ENCODE data around the gene GRAMD2B.
"Not testable (repeated sequence)": the region's sequence is repeated elsewhere in the genome, so short reads cannot be mapped to it uniquely, and the experiment has no call there.

GRAMD2B gene

GRCh38 chr5:126513703-126514102 lies 90.5 kb downstream of the GRAMD2B start:
- no peak for DNase-seq (ENCODE audit: low read depth)

GRCh38 chr5:126514131-126514557 lies 90.9 kb downstream of the GRAMD2B start:
- no peak for DNase-seq (ENCODE audit: low read depth)

- no peak for DNase-seq (ENCODE audit: low read depth)
These were observed 91.4 kb downstream of the GRAMD2B start for GRCh38 chr5:126514558-126515141.

GRCh38 chr5:126515337-126515736 lies 92.1 kb downstream of the GRAMD2B start:
- DNase-seq (ENCODE audit: low read depth) = no peak

GRCh38 chr5:126516133-126516532 lies 92.9 kb downstream of the GRAMD2B start:
- no peak for DNase-seq (ENCODE audit: low read depth)

GRCh38 chr5:126516852-126517251 lies 93.6 kb downstream of the GRAMD2B start:
- no peak for DNase-seq (ENCODE audit: low read depth)

- not testable (repeated sequence) for DNase-seq (ENCODE audit: low read depth)
These were observed 96.0 kb downstream of the GRAMD2B start for GRCh38 chr5:126519223-126519622.

- no peak for DNase-seq (ENCODE audit: low read depth)
These were observed 96.7 kb downstream of the GRAMD2B start for GRCh38 chr5:126519637-126520592.

- no peak for DNase-seq (ENCODE audit: low read depth)
These were observed 97.4 kb downstream of the GRAMD2B start for GRCh38 chr5:126520593-126520953.

GRCh38 chr5:126521130-126521529 lies 97.9 kb downstream of the GRAMD2B start:
- DNase-seq (ENCODE audit: low read depth) = no peak

- DNase-seq (ENCODE audit: low read depth) = no peak
These were observed 100.8 kb downstream of the GRAMD2B start for GRCh38 chr5:126523818-126524510.

GRCh38 chr5:126525630-126526245 lies 102.5 kb downstream of the GRAMD2B start:
- no peak for DNase-seq (ENCODE audit: low read depth)

GRCh38 chr5:126526493-126526892 lies 103.3 kb downstream of the GRAMD2B start:
- DNase-seq (ENCODE audit: low read depth) = no peak

GRCh38 chr5:126527158-126527557 lies 103.9 kb downstream of the GRAMD2B start:
- DNase-seq (ENCODE audit: low read depth) = no peak

GRCh38 chr5:126527892-126528291 lies 104.7 kb downstream of the GRAMD2B start:
- DNase-seq (ENCODE audit: low read depth) = no peak

GRCh38 chr5:126531543-126532120 lies 108.4 kb downstream of the GRAMD2B start:
- no peak for DNase-seq (ENCODE audit: low read depth)

- DNase-seq (ENCODE audit: low read depth) = no peak
These were observed 111.3 kb downstream of the GRAMD2B start for GRCh38 chr5:126534553-126534952.

GRCh38 chr5:126535856-126536545 lies 112.8 kb downstream of the GRAMD2B start:
- DNase-seq (ENCODE audit: low read depth) = no peak

- DNase-seq (ENCODE audit: low read depth) = no peak
These were observed 113.7 kb downstream of the GRAMD2B start for GRCh38 chr5:126536874-126537273.

GRCh38 chr5:126538579-126538978 lies 115.4 kb downstream of the GRAMD2B start:
- no peak for DNase-seq (ENCODE audit: low read depth)

GRCh38 chr5:126540631-126541030 lies 117.4 kb downstream of the GRAMD2B start:
- DNase-seq (ENCODE audit: low read depth) = no peak

Data from stimulated activated CD4-positive, alpha-beta T cell treated with anti-CD3 and anti-CD28 coated beads, Interleukin-2, amount 100 ng/mL, for 4 hours (primary cell).